Panc1 (cell line): ENCODE measurements around the gene SLC66A2. TPM values are rescaled to one million over a fixed set of nuclear protein-coding genes. Genes with fewer than 3 reads are reported as not detected.

ENCODE experiments used
- ATAC-seq: fragments of 200-7000 bp; cut with Tn5 transposase; 2 replicates; pipeline ENCODE4 v1.9.1; 2020; ENCODE audit warnings: mild to moderate bottlenecking, moderate library complexity
- BruUV-seq: library from RNA; stranded (reverse); fragments of 400-500 nt; replicated peaks from 2 replicates; lab custom pipeline; 2021; lab: Mats Ljungman, UMichigan
- CTCF ChIA-PET: fragments of 300-600 bp; sonication (Branson Sonifier 250); formaldehyde crosslinking; loops from one replicate; lab custom pipeline; 2022; ENCODE audit warnings: antibody characterized with exemption; lab: Charles Lee
- POLR2A ChIA-PET: fragments of 300-600 bp; sonication (Branson Sonifier 250); formaldehyde crosslinking; loops from one replicate; lab custom pipeline; 2022; ENCODE audit warnings: antibody characterized with exemption; lab: Charles Lee
- DNase-seq: peaks from one replicate; pipeline ENCODE4 v3.0.0-alpha.2; 2010; ENCODE audit warnings: low read depth, low spot score
- H3K27ac ChIP-seq: 2 replicates; pipeline ENCODE4 v1.5.1; 2011; ENCODE audit warnings: mild to moderate bottlenecking, low read length, inconsistent platforms
- H3K27me3 ChIP-seq: fragments of 200-500 bp; sonication (Bioruptor generic); 2 replicates; pipeline ENCODE4 v1.6.0; 2014; ENCODE audit warnings: low read length, inconsistent platforms; ENCODE audit not compliant: control insufficient read depth, insufficient read depth
- H3K36me3 ChIP-seq: fragments of 200-500 bp; sonication (Bioruptor generic); 2 replicates; pipeline ENCODE4 v1.5.1; 2014; ENCODE audit warnings: inconsistent platforms, mild to moderate bottlenecking, low read length, moderate library complexity; ENCODE audit not compliant: control insufficient read depth, insufficient read depth
- H3K4me1 ChIP-seq: 2 replicates; pipeline ENCODE4 v1.5.1; 2011; ENCODE audit warnings: inconsistent platforms, mild to moderate bottlenecking, low read length, moderate library complexity; ENCODE audit not compliant: control insufficient read depth, insufficient read depth
- H3K4me3 ChIP-seq, 2 experiments: 2 replicates each; pipeline ENCODE4 v1.5.1; 2011 to 2012; ENCODE audit warnings: low read depth in 2 of 2, low read length in 2 of 2, mild to moderate bottlenecking in 2 of 2, inconsistent platforms in 1 of 2, moderate library complexity in 1 of 2
- H3K9me3 ChIP-seq: fragments of 200-500 bp; sonication (Bioruptor generic); 2 replicates; pipeline ENCODE4 v1.5.1; 2014; ENCODE audit warnings: low read depth, mild to moderate bottlenecking, inconsistent platforms, low read length, moderate library complexity; ENCODE audit not compliant: control insufficient read depth, insufficient read depth
- POLR2AphosphoS5 ChIP-seq: IDR thresholded peaks from 2 replicates; pipeline ENCODE4 v1.6.1; 2012; ENCODE audit warnings: mild to moderate bottlenecking, low read depth, low read length, moderate library complexity
- SIN3A ChIP-seq: IDR thresholded peaks from 2 replicates; pipeline ENCODE4 v1.6.1; 2012; ENCODE audit warnings: low read depth, mild to moderate bottlenecking, low read length, moderate library complexity, borderline replicate concordance; ENCODE audit not compliant: insufficient read depth
- TCF7L2 ChIP-seq: IDR thresholded peaks from 2 replicates; pipeline ENCODE4 v1.6.1; 2011; ENCODE audit warnings: mild to moderate bottlenecking, low read depth, low read length, inconsistent platforms
- in situ Hi-C: cut with HindIII; loops from 2 replicates; pipeline ENCODE4 v1.10.0; 2016; ENCODE audit warnings: low sequenced_read_pairs, low pct_unique_long_range_greater_than_20kb
- intact Hi-C: fragments of 100-400 bp; cut with micrococcal nuclease; formaldehyde crosslinking; loops from one replicate; pipeline ENCODE4 v1.10.0; 2022; ENCODE audit not compliant: unreplicated experiment
- total RNA-seq: library from RNA; stranded (reverse); gene quantifications from one replicate; pipeline ENCODE4 v1.2.1, GENCODE V29; 2021; ENCODE audit not compliant: unreplicated experiment
- TF ChIP-seq, protein P1 (sequence below), 2 experiments: IDR thresholded peaks; 2 replicates each; pipeline ENCODE4 v1.6.1; 2011 to 2012; ENCODE audit warnings: low read depth in 2 of 2, control low read depth in 1 of 2, low read length in 1 of 2, mild to moderate bottlenecking in 1 of 2, moderate library complexity in 1 of 2; ENCODE audit not compliant: insufficient read depth in 1 of 2
- TF ChIP-seq, protein P2 (sequence below): fragments of 450-650 bp; IDR thresholded peaks from 2 replicates; pipeline ENCODE4 v1.5.1; 2017; ENCODE audit warnings: mild to moderate bottlenecking

The SLC66A2 gene
- total RNA-seq, 1 experiment from 2014 or later: 92.5 TPM

DNA sequence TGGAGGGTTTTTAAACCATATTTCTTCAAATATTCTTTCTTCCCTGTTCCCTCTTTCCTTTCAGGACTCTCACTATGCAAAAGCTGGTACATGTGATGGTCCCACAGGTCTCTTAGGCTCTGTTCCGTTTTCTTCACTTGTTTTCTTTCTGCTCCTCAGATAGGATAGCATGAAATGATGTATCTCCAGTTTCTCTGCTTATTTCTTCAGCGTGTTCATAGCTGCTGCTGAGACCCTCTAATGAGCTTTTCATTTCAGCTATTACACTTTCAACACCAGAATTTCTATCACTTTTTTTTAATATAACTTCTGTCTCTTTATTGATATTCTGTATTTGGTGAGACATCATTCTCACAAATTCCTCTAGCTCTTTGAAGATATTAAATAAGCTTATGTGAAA is 89.8 kb downstream of the SLC66A2 start:
- in situ Hi-C loops (no loop called here), intact Hi-C loops (no loop called here)
- 0 out of 2 replicates have a peak, but pooled peaks cover under 1% of the 10 kb centered on the region for H3K4me1 ChIP-seq
- H3K4me3 ChIP-seq: no peak overlapping the region
- no peaks in the 10 kb centered on the region for H3K36me3 ChIP-seq
- no peak overlapping the region for H3K27ac ChIP-seq
- ATAC-seq (no peak), DNase-seq (no peak)
- BruUV-seq: no TSS peak
- peaks cover 22% of the 10 kb centered on the region for H3K27me3 ChIP-seq
- H3K9me3 ChIP-seq: no peaks in the 10 kb centered on the region
- ChIA-PET POLR2A (no interaction called here), CTCF (no interaction called here)
- TF ChIP-seq TCF7L2 (no peak), POLR2AphosphoS5 (no peak), SIN3A (no peak)
- TF ChIP-seq, protein P1, sequence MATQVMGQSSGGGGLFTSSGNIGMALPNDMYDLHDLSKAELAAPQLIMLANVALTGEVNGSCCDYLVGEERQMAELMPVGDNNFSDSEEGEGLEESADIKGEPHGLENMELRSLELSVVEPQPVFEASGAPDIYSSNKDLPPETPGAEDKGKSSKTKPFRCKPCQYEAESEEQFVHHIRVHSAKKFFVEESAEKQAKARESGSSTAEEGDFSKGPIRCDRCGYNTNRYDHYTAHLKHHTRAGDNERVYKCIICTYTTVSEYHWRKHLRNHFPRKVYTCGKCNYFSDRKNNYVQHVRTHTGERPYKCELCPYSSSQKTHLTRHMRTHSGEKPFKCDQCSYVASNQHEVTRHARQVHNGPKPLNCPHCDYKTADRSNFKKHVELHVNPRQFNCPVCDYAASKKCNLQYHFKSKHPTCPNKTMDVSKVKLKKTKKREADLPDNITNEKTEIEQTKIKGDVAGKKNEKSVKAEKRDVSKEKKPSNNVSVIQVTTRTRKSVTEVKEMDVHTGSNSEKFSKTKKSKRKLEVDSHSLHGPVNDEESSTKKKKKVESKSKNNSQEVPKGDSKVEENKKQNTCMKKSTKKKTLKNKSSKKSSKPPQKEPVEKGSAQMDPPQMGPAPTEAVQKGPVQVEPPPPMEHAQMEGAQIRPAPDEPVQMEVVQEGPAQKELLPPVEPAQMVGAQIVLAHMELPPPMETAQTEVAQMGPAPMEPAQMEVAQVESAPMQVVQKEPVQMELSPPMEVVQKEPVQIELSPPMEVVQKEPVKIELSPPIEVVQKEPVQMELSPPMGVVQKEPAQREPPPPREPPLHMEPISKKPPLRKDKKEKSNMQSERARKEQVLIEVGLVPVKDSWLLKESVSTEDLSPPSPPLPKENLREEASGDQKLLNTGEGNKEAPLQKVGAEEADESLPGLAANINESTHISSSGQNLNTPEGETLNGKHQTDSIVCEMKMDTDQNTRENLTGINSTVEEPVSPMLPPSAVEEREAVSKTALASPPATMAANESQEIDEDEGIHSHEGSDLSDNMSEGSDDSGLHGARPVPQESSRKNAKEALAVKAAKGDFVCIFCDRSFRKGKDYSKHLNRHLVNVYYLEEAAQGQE (IDR thresholded peaks at IDR 0.05; ENCODE audit: insufficient read depth in 1 of 2, low read depth in 2 of 2, low read length in 1 of 2): no peak
- TF ChIP-seq, protein P2, sequence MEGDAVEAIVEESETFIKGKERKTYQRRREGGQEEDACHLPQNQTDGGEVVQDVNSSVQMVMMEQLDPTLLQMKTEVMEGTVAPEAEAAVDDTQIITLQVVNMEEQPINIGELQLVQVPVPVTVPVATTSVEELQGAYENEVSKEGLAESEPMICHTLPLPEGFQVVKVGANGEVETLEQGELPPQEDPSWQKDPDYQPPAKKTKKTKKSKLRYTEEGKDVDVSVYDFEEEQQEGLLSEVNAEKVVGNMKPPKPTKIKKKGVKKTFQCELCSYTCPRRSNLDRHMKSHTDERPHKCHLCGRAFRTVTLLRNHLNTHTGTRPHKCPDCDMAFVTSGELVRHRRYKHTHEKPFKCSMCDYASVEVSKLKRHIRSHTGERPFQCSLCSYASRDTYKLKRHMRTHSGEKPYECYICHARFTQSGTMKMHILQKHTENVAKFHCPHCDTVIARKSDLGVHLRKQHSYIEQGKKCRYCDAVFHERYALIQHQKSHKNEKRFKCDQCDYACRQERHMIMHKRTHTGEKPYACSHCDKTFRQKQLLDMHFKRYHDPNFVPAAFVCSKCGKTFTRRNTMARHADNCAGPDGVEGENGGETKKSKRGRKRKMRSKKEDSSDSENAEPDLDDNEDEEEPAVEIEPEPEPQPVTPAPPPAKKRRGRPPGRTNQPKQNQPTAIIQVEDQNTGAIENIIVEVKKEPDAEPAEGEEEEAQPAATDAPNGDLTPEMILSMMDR: no peak

DNA sequence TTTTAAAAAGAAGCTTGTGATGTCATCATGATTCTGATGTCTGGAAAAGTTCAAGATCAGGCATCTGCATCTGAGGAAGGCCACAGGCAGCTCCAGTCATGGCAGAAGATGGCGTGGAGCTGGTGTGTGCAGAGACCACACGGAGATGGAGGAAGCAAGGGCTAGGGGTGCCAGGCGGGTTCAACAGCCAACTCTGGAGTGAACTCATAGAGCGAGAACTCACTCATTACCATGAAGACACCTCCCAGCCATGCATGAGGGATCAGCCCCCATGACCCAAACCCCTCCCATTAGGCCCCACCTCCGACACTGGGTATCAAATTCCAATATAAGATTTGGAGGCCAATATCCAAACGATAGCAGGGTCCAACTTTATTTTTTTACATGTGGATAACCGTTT is 92.1 kb downstream of the SLC66A2 start:
- in situ Hi-C loops (no loop called here), intact Hi-C loops (no loop called here)
- DNase-seq (no peak), ATAC-seq (no peak)
- Histone ChIP-seq H3K9me3 (no peaks in the 10 kb centered on the region), H3K4me1 (0 out of 2 replicates have a peak, but pooled peaks cover 3% of the 10 kb centered on the region), H3K4me3 (no peak overlapping the region), H3K27me3 (peaks cover 22% of the 10 kb centered on the region), H3K36me3 (no peaks in the 10 kb centered on the region), H3K27ac (no peak overlapping the region)
- no peak for TF ChIP-seq POLR2AphosphoS5
- TF ChIP-seq, protein P1 (IDR thresholded peaks at IDR 0.05; ENCODE audit: insufficient read depth in 1 of 2, low read depth in 2 of 2, low read length in 1 of 2): no peak
- TF ChIP-seq SIN3A: no peak
- no peak for TF ChIP-seq TCF7L2
- TF ChIP-seq, protein P2: no peak
- ChIA-PET CTCF (interaction anchor here (0.7 kb wide), 1 partner anchor 481 kb away, joined by 3 read pairs; no protein-coding TSS in a partner anchor), POLR2A (no interaction called here)
- BruUV-seq: no TSS peak
